KMS-11 (cell line): ENCODE results near the gene MAGI2.

Experiments
- H2AFZ ChIP-seq: fragments of 200-600 bp; sonication (generic); 2 replicates; pipeline ENCODE4 v1.6.1; 2016; ENCODE audit warnings: antibody characterized with exemption, mixed run types, low read depth
- H3K27ac ChIP-seq: fragments of 200-600 bp; sonication (generic); 2 replicates; pipeline ENCODE4 v1.6.1; 2016; ENCODE audit warnings: mild to moderate bottlenecking, mixed run types
- H3K27me3 ChIP-seq: fragments of 200-600 bp; sonication (generic); 2 replicates; pipeline ENCODE4 v1.6.1; 2017; ENCODE audit warnings: mild to moderate bottlenecking, low read depth, mixed run types, moderate library complexity; ENCODE audit not compliant: insufficient read depth
- H3K36me3 ChIP-seq: fragments of 200-600 bp; sonication (generic); 2 replicates; pipeline ENCODE4 v1.6.1; 2017; ENCODE audit warnings: mild to moderate bottlenecking, mixed run types; ENCODE audit not compliant: insufficient read depth
- H3K4me1 ChIP-seq: fragments of 200-600 bp; sonication (generic); 2 replicates; pipeline ENCODE4 v1.6.1; 2016; ENCODE audit warnings: mild to moderate bottlenecking, low read depth, mixed run types; ENCODE audit not compliant: poor library complexity, severe bottlenecking
- H3K4me2 ChIP-seq: fragments of 200-600 bp; sonication (generic); 2 replicates; pipeline ENCODE4 v1.7.0; 2016; ENCODE audit warnings: mild to moderate bottlenecking, mixed run types
- H3K4me3 ChIP-seq: fragments of 200-600 bp; sonication (generic); IDR thresholded peaks from 2 replicates; pipeline ENCODE4 v1.6.1; 2017; ENCODE audit warnings: low read depth, low read length, mixed read lengths; ENCODE audit not compliant: insufficient read depth
- H3K79me2 ChIP-seq: fragments of 200-600 bp; sonication (generic); 2 replicates; pipeline ENCODE4 v1.6.1; 2016; ENCODE audit warnings: low read depth, mixed run types; ENCODE audit not compliant: insufficient read depth
- H3K9ac ChIP-seq: fragments of 200-600 bp; sonication (generic); 2 replicates; pipeline ENCODE4 v1.6.1; 2016; ENCODE audit warnings: mild to moderate bottlenecking, mixed run types
- H4K20me1 ChIP-seq: fragments of 200-600 bp; sonication (generic); 2 replicates; pipeline ENCODE4 v1.6.1; 2016; ENCODE audit warnings: mild to moderate bottlenecking, mixed run types; ENCODE audit not compliant: insufficient read depth
- TF ChIP-seq, protein P1 (sequence below): fragments of 200-600 bp; sonication (generic); conservative IDR thresholded peaks from 2 replicates; pipeline ENCODE4 v1.6.1; 2017; ENCODE audit warnings: low read depth, mild to moderate bottlenecking, antibody characterized with exemption, low read length, moderate library complexity, mixed read lengths

MAGI2 gene

DNA sequence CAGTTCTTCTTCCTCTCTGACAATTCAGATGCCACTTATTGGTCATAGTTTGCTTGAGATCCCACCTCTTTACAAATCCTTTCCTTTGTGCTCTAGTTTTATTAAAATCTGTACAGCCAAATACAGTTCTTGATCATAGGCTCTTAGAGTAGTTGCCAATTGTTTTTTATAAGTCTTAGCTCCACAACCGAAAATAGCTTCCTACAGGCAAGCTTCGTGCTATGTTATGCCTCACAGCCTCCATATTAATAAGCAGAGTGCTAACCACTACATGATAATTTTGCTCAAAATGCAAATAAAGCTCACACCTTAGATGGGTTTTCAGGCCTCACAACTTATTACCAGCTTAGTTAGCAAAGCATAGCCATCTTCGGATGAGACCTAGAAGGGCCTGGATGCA lies 688.9 kb downstream of the MAGI2 start:
- Histone ChIP-seq H3K27ac (no peak overlapping the region), H3K36me3 (no peaks in the 10 kb centered on the region), H2AFZ (no peak overlapping the region), H3K4me2 (no peak overlapping the region), H3K4me1 (no peaks in the 10 kb centered on the region), H3K4me3 (no peak overlapping the region), H3K27me3 (no peaks in the 10 kb centered on the region), H3K79me2 (no peaks in the 10 kb centered on the region), H4K20me1 (no peaks in the 10 kb centered on the region), H3K9ac (no peak overlapping the region)
- TF ChIP-seq, protein P1, sequence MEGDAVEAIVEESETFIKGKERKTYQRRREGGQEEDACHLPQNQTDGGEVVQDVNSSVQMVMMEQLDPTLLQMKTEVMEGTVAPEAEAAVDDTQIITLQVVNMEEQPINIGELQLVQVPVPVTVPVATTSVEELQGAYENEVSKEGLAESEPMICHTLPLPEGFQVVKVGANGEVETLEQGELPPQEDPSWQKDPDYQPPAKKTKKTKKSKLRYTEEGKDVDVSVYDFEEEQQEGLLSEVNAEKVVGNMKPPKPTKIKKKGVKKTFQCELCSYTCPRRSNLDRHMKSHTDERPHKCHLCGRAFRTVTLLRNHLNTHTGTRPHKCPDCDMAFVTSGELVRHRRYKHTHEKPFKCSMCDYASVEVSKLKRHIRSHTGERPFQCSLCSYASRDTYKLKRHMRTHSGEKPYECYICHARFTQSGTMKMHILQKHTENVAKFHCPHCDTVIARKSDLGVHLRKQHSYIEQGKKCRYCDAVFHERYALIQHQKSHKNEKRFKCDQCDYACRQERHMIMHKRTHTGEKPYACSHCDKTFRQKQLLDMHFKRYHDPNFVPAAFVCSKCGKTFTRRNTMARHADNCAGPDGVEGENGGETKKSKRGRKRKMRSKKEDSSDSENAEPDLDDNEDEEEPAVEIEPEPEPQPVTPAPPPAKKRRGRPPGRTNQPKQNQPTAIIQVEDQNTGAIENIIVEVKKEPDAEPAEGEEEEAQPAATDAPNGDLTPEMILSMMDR = no peak

DNA sequence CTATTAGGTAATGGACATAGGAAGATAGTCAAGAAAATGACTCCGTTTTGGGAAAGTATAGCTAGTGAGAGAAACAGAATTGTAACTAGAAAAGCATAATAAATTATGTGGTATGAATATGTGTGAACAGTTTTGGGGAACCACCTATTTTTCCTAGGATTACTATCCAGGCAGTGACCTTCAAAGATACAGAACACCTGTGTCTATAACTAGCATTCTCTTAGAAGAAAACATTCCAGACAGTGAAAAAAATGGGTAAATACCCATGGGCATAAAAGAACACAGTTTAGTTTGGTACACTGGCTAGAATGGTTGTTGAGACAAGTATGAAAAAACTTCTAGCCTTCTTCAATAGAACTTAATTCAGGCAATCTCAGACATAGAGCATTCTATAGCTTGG lies 690.8 kb downstream of the MAGI2 start:
- H3K9ac ChIP-seq = no peak overlapping the region
- no peak overlapping the region for H3K4me2 ChIP-seq
- no peaks in the 10 kb centered on the region for H3K79me2 ChIP-seq
- no peak overlapping the region for H3K4me3 ChIP-seq
- no peak overlapping the region for H3K27ac ChIP-seq
- H2AFZ ChIP-seq = no peak overlapping the region
- H3K27me3 ChIP-seq = no peaks in the 10 kb centered on the region
- H4K20me1 ChIP-seq = no peaks in the 10 kb centered on the region
- H3K4me1 ChIP-seq = no peaks in the 10 kb centered on the region
- TF ChIP-seq, protein P1 = no peak
- no peaks in the 10 kb centered on the region for H3K36me3 ChIP-seq

GRCh38 chr7:78760620-78761355 lies 692.7 kb downstream of the MAGI2 start:
- no peaks in the 10 kb centered on the region for H3K79me2 ChIP-seq
- H3K36me3 ChIP-seq = no peaks in the 10 kb centered on the region
- no peak overlapping the region for H3K9ac ChIP-seq
- no peak overlapping the region for H2AFZ ChIP-seq
- no peak overlapping the region for H3K4me3 ChIP-seq
- no peak overlapping the region for H3K4me2 ChIP-seq
- no peaks in the 10 kb centered on the region for H3K27me3 ChIP-seq
- TF ChIP-seq, protein P1 = no peak
- H3K27ac ChIP-seq = no peak overlapping the region
- no peaks in the 10 kb centered on the region for H4K20me1 ChIP-seq
- H3K4me1 ChIP-seq = no peaks in the 10 kb centered on the region

GRCh38 chr7:78752554-78752953 lies 700.9 kb downstream of the MAGI2 start:
- no peaks in the 10 kb centered on the region for H3K79me2 ChIP-seq
- no peaks in the 10 kb centered on the region for H3K4me1 ChIP-seq
- no peak overlapping the region for H3K4me3 ChIP-seq
- H3K4me2 ChIP-seq = no peak overlapping the region
- H3K36me3 ChIP-seq = no peaks in the 10 kb centered on the region
- no peak overlapping the region for H3K9ac ChIP-seq
- no peaks in the 10 kb centered on the region for H3K27me3 ChIP-seq
- H2AFZ ChIP-seq = no peak overlapping the region
- no peak overlapping the region for H3K27ac ChIP-seq
- TF ChIP-seq, protein P1 = no peak
- no peaks in the 10 kb centered on the region for H4K20me1 ChIP-seq
